Activated T-cell treated with anti-CD3 and anti-CD28 coated beads for 48 hours (primary cell): ENCODE results near the gene NFYB.
A peak's percentile ranks its signal among the peaks of the same experiment; 100 is the strongest.
"Not testable (repeated sequence)": the region's sequence is repeated elsewhere in the genome, so short reads cannot be mapped to it uniquely, and the experiment has no call there.

ENCODE experiments used
- DNase-seq: peaks from one replicate; pipeline ENCODE4 v3.0.0-alpha.2; 2020; ENCODE audit warnings: low read depth

Gene NFYB

GRCh38 chr12:104114834-104115586, 23.0 kb downstream of the NFYB start:
- DNase-seq: not testable (repeated sequence)

GRCh38 chr12:104109446-104110271, 28.4 kb downstream of the NFYB start:
- DNase-seq: no peak

GRCh38 chr12:104108755-104109445, 29.1 kb downstream of the NFYB start:
- peak; percentile 81 for DNase-seq

GRCh38 chr12:104106965-104107364, 31.0 kb downstream of the NFYB start:
- no peak for DNase-seq

GRCh38 chr12:104105461-104105860, 32.5 kb downstream of the NFYB start:
- DNase-seq: no peak

- DNase-seq: no peak
Measured at GRCh38 chr12:104097954-104098353, 40.1 kb downstream of the NFYB start.

- DNase-seq: no peak
Measured at GRCh38 chr12:104095289-104095688, 42.7 kb downstream of the NFYB start.

- no peak for DNase-seq
Measured at GRCh38 chr12:104094284-104094683, 43.7 kb downstream of the NFYB start.

GRCh38 chr12:104091136-104091535, 46.9 kb downstream of the NFYB start:
- no peak for DNase-seq

- DNase-seq: no peak
Measured at GRCh38 chr12:104090685-104091084, 47.3 kb downstream of the NFYB start.

GRCh38 chr12:104083769-104084475, 54.1 kb downstream of the NFYB start:
- peak; percentile 43 for DNase-seq

- DNase-seq: no peak
Measured at GRCh38 chr12:104080764-104081163, 57.2 kb downstream of the NFYB start.

- no peak for DNase-seq
Measured at GRCh38 chr12:104079024-104079423, 59.0 kb downstream of the NFYB start.

GRCh38 chr12:104073699-104074098, 64.3 kb downstream of the NFYB start:
- DNase-seq: no peak

GRCh38 chr12:104072099-104072498, 65.9 kb downstream of the NFYB start:
- DNase-seq: no peak
